Activated CD4-positive, alpha-beta T cell treated with anti-CD3 and anti-CD28 coated beads for 1 hour (primary cell): ENCODE data around the gene RSL24D1.

Experiments used
- DNase-seq: peaks from one replicate; pipeline ENCODE4 v3.0.0-alpha.2; 2020

Gene RSL24D1

DNA sequence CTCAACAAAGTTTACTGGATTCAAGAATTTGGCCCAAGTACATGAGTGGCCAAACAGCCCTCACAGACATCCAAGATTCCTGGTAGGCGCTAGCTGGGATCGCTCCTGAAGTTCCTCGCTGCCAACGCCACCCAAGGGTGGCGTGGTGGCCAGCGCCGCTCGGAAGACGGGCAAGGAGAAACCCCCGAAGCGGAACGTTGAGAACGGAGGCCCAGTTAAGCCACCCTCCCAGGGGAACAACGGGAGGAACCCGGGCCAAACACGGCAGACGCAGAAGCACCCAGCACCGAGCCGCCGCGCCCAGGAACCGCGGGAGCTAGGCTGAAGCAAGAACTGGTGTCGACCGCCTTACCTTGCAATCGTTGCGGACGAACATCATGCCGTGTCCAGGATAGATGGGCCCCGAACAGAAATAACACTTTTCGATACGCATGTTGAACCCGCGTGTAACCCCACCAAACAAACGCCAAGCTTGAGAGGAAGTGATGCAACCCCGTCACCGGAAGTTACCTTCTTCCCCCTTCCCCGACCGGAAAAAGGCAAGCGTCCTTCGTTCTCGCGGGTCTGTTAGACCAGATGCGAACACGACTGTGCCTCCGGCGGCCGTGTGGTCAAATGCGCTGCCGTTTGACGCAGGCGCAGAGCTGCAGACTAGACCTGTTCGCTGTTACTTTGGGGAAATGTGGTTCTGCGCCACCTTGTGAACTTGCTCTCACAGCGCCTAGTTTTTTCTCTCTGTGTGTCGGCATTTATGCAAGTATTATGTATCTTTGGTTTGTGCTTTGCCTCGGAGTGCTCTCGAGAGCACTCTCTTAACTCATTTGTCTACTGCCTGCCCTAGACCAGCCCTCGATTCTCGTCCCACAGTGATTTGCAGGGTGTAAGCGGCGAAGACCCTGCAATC, at the start of gene RSL24D1:
TSS of gene RSL24D1 (minus strand) at position 484 of the 904 bp plus-strand sequence. CDS start at position 433, 51 bp downstream.
- peak; percentile 95 for DNase-seq

DNA sequence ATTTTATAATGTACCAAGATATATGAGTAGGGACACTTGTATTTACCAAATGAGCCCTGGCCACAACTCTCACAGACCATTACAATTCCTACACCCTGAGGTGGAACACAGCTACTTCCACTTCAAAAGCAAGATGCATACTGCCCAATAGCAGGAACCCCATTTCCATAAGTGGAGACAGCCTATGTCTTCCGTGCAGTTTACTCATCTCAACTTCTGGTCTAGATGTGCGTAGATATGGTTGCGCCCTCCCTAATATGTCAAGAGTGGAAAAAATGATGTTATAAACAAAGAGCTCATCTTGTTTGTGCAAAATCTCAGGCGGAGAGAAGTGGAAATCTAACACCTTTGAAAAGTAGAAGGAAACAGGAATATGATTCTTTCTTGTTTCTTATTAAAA, 48.3 kb upstream of the RSL24D1 start:
- DNase-seq, result no peak

DNA sequence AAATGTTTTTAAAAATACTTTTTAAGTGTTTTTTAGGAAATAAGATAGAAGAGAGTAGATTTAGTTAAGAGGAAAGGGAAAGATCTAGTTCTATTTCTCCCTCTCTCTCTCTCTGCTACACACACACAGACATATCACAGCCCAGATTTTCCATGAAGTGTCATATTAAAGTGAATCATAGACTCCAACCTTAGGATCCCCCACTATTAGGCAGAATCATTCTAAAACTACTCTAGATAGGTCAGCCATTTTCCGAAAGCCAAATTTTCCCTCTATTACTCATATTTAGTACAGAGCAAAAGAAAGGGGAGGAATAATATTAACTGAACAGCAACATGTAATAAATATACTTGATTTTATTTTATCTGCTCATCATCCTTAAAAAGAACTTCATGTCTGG, 45.1 kb upstream of the RSL24D1 start:
- no peak for DNase-seq

DNA sequence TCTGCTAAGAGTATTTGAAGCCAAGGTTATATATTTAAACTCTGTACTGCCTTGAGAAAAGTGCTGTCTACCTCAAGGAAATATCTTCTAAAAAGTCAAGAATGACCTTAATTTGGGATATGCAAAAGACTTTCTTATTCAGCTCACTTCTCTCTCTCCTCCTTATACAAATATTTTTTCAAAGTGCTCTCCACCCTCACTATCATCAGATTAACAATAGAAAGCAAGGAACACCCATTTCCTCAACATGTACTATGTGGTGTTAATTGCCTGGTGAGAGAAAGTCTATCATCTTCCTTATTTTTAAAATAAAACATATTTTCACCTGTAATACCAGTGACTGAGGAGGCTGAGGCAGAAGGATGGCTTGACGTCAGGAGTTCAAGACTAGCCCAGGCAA, 44.4 kb upstream of the RSL24D1 start:
- DNase-seq, result no peak

DNA sequence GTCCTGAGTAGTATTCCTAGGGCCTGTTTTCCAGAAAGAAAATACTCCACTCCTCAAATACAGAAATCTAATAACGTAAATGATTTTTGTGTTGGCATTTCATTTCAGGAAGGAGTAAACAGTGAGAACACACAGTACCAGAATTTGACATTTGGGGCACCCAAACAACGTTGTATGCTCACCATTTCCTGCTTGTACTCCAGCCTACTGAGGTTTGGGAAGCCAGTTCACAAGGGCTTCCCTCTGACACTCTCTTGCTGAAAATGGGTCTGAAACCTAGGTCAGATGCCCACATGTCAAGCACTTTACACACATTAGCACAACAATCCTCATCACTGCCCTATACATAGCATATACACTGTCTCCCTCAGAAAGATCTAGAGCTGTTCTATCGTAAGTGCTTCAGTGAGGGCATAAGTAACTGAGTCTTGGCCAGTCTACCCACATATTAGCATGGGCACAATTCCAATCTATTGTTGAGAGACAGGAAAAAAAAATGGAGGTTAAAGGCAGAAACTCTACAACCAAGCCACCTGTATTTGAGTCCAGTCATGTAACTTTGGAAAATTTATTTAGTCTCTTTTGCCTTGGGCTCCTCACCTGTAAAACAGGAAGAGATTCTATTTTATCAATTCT, 43.5 kb upstream of the RSL24D1 start:
- DNase-seq, result no peak

DNA sequence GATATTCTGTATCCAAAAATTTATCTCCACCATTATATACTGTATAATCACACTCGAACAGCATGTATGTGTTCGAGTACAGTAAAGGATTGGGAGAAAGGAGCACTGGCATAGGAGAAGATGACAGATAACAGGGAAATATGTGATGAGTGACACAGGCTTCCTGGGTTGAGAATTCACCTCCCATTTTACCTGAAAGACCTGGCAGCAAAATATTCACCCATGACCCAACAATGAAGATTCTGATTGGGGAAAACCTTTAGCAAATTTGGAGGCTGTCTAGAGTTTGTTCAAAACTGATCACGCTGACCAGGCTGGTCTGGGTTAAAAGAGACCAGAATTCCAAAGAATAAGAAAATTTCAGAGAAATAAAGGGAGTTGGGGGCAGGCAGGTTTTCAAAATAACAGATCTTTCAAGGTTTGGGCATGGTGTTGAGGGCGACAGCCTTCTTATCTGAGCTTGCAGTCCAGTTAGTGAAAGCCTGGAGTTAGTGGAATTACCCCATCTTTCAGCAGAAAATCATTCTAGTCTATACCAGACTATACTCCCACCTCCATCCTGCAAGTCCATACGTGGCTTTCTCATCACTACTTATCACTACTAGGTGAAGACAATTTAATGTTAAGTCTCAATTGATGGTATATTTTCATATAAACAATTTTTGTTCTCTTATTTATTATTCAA, 42.8 kb upstream of the RSL24D1 start:
- DNase-seq, result no peak

DNA sequence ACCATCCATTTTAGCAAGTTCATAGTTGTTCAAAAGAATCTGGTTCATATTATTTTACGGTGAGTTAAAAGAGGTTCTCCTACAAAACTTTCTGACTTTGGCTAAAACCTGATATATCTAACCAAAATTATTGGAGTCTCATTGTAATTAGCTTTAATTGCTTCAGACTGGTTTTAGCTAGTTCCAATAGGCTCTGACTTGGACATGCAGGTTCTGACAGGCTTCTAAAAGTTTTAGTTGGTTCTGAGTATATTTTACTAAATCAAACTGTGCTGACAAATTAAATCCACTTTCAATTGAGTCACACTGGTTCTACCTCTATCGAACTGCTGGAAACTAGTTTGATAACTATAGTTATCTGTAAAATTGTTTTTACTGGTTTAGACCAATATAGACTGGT, 42.1 kb upstream of the RSL24D1 start:
- DNase-seq, result no peak

DNA sequence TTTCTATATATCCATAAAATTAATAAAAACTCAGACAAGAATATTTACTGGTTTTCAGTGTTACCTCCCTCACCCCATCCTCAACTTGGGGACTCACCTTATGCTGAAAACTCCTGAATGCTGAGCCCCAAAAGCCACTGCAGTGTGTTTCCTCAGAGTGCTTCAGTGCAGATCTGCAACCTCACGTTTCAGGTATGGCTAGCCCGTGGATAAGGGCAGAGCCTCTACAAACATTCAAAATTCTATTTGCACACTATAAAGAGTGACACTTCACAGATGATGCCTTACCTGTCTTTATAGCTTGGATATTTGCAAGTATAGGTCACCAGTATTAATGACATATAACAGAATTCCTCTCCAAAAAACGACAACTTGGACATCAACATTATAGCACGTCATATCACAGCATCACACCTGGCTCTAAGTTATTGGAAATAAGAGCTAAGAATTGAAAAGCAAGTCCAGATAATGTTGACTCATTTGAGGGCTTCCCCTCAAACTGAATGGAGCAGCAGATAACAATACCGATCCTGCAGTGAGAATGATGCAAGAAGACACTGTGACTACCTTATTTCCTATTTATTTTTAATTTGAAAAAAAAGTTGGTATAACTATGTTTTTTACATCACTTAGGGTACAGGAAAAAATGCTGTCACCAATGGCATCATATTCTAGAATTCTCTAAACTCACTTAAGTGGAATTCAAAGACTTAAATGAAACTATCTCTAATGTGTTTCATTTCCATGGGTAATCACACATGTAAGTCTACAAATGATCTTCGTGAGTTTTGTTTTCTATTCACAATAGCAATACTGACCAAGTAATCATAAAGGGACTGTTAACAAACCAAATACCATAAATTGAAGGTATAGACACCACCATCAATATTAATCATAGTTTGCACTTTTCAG, 40.7 kb upstream of the RSL24D1 start:
- DNase-seq, result no peak

DNA sequence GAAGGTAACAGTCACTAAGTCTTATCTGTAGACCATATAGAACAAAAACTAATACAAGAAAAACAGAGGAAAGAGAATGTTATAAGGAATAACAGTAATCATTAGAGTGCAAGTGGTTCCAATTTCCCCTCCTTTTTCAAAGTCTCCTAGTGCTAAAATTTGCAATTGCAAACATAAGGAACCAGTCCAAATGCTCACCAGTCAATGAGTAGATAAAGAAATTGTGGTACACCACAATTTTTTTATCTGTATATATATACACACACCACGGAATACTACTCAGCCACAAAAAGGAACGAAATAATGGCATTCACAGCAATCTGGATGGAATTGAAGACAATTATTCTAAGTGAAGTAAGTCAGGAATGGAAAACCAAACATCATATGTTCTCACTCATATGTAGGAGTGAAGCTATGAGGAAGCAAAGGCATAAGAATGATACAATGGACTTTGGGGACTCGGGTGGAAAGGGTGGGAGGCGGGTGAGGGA, 38.9 kb upstream of the RSL24D1 start:
- DNase-seq, result no peak

DNA sequence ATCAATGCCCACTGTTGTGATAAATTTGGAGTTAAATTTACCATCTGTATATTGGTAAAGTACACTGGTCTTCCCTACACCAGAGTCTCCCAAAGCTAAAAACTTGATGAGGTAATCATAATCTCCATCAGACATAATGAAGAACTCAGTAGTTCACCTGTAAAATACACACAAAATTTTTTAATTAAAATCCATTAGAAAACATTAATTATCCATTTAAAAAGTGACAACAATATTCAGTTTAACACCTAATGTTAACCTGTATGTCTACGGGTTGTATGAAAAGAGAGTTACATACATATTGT, 38.0 kb upstream of the RSL24D1 start:
- DNase-seq, result no peak

DNA sequence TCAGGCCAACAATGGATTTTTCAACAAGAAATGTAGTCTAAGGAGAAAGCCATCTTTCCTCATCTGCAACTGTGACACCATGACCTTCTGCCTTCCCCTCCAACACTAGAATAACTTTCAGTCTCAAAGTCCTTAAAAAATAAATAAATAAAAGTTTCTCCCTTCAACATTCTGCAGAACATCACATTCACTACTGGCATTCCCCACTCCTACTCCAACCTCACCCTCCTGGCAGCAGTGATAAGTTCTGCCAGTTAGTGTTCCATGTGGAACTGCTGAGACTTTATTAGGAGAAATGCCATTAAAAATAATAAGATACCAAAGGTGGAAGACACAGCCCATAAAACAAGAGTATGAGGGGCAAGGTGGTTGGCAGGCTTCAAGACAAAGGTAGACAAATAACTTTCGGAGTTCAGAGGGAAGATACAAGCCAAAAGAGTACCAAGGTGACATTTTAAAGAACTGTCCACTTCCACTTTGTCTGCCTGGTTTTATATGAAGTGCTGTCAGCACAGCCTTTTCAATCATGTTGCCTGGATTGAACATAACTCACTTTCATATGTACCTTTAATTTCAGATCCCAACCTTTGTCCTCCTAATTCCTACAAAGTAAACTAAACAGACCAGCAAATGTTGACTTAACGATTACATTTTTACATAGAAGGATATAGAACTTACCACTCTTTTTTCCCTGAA, 37.5 kb upstream of the RSL24D1 start:
- DNase-seq, result no peak

DNA sequence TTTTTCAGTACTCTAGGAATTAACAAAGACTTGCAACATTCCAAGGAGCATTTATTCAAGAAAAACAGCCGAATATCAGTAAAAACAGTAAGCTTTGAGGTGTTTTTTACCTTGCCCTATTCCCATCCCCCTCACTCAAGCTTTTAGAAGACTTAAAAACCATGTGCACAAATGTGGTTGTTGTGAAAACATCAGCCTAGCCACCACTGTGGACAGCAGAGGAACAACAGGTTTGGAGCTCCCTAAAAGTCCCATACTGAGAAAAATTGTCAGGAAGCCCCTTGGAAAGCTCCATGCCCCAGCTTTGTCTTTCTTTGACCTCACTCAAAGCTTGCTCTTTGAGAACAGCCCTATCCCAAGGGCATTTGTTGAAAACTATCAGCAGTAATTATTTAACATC, 34.7 kb upstream of the RSL24D1 start:
- no peak for DNase-seq

DNA sequence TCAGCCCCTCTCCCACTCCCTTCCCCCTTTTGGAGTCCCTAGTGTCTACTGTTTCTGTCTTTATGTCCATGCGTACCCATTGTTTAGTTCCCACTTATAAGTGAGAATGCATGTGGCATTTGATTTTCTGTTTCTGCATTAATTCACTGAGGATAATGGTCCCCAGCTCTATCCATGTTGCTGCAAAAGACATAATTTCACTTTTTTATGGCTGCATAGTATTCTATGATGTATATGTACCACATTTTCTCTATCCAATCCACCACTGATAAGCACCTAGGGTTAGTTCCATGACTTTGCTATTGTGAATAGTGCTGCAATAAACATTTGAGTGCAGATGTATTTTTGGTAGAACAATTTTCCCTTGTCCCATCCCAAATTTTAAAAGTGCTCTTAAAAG, 34.2 kb upstream of the RSL24D1 start:
- no peak for DNase-seq

DNA sequence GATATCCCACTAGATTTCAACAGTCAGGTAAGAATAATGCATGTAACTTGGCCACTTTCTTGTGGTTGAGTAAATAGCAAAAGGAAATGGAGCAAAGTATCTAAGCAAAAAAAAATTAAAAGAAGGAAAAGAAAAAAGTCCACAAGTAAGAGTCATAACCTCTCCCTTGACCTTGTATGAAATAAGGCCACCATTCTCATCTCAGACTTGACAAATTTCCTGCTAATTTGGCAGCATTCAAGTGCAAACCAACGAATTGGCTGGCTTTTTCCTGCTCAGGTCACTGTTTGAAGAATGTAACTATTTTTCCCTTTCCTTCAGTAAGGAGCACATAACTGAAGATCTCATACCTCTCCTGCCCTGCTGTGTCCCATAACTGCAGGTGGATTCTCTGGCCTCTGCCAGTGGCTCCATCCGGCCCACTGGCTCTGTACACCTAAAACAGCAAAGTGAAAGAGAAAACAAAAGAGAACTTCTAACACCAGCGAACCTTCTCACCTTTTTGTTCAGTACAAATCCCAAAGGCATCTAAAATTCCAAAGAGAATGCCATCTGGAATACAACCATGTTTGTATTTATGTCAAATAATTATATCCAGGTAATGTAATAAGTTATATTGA, 33.4 kb upstream of the RSL24D1 start:
- DNase-seq, result no peak

DNA sequence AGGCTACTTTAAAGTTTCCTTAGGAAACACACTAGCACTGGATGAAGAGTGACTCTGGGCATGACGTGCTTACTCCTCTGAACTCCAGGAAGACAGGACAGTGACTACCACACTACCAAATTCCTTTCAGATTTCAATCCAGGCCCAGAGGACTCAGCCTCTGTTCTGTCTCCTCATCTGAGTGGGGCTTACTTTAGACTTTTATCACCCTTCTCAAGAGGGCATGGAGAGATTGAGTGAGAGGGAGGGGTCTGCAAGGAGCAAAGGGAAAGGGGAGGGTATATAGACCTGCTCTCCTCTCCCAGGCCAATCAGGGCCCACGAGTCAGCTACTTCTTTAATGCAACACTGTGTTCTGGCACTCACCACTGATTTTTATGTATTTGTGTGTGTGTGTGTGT, 29.4 kb upstream of the RSL24D1 start:
- no peak for DNase-seq

DNA sequence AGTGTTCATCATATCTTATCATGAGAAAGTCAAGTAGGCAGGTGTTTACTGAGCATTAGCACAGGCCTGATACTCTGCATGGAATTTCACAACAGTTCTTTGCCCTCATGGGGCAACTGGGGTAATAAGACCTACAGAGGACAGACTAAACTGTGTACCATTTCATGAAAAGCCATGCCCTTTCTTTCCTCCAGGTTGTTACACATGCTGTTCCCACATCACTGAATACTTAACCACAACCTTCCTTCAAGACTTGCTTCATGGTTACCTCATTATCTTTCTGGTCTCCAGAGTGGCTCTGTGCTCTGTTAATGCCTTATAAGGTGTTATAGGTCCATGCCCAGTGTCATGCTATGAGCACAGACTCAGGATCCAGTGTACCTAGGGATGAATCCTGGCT, 28.2 kb upstream of the RSL24D1 start:
- no peak for DNase-seq

DNA sequence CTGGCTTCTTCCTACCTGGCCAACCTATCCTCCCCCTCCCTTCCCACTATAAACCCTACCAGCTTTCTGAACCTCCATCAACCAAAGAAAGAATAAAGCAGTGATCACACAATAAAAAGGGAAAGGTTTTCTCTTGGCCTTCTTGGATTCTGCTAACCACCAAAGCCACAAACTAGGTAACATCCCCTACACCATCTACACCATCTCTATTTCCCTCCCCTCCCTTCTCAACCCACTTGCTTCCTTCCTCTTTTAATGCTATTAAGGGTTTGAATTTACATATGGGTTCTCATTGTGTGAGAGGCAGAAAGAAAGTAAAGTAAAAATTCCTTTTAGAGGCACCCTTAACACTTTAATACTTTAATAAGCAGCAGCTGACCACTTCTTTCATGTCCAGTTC, 25.8 kb upstream of the RSL24D1 start:
- no peak for DNase-seq

DNA sequence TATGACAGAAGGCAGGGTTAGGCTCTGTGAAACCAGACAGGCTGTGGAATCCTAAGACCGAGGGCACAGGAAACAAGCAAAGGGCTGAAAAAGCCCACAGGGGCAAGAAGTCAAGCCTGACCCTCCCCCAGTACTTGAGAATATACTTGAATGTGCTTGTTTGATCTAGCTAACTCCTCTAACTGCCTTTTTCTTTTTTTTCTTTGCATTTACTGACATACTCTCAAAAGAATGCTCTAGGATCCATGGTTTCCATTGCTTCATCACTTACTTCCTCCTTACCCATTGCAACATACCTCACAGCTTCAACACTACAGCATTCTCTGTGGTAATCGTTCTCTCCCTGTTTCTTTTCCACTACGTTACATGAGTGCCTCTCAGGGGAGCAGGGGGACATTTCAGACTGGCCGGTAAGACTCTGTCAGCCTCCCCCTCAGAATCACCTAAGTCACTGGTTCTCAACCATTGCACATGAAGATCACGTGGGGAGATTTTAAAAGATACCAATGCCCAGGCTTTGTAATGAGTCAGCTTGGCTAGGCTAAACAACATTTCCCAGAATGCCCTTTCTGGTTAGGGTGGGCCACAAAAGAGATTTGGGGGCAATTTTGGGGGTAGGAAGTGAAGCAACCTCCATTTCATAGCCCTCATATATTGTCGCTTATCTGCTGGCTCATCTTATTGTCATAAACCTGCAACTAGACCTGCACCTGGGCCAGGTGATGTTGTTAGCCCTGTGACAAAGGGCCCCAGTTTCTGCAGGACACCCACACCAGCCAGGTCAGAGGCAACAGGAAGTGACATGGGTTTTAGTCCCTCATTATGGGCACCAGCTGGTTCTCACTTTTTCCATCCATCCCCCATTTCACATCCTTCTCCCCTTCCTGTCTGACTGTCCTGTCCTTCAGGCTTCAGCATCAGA, 24.6 kb upstream of the RSL24D1 start:
- no peak for DNase-seq

DNA sequence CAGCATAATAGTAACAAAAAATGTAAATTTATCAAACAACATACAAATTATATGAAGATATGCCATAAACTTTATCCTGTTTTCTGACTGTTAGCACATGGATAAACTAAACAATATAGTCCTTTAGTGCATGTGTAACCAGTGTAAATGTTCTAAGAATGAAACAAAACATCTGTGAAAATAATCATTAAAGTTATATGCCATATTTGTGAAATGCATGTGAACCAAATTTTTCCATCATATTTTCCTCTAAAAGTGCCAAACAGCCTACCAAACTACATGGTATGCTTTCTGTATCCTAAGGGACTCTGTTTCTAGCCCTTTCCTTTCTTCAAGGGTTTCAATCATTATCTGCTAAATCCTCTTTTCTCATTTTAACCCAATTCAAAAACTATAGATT, 23.9 kb upstream of the RSL24D1 start:
- DNase-seq, result no peak

DNA sequence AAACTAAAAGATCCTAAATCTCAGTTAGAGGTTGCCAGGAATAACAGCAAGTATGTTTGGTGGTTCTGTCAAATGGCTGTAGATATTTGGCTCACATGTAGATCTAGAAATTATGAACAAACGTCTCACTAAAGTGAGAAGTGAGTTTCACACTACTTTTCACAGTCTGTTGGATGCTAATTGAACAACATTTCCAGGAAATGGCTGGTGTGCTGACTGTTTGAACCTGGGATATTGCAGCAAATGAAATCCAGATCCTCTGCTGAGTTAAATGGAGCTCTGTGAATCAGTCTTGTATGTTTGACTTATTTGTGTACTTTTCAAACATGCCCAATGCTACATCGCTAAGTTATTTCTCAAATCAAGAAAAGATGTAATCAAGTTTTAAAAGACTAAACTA, 21.3 kb upstream of the RSL24D1 start:
- DNase-seq, result no peak

DNA sequence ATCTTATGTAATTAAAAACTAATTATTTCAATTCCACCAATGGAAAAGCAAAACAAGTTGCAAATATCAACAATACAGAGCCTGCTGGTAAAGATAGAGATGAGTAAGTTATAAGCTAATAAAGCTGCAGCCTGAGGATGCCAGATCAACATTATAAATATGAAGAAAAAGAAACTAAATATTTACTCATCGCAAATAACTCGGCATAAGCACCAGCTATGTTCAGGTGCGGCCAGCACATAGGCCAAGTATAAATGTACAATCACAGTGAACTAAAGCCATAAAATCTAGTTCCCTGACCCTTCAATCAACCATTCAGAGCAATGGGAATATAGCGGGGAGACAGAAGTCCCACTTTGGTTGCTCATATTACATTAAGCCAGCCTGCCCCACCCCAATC, 7.7 kb upstream of the RSL24D1 start:
- DNase-seq, result no peak
